DMS 273 (cell line): ENCODE results near the gene KIFBP.
"Not testable (repeated sequence)": the region's sequence is repeated elsewhere in the genome, so short reads cannot be mapped to it uniquely, and the experiment has no call there.

Source experiments
- DNase-seq: peaks from one replicate; lab custom pipeline; 2025; ENCODE audit not compliant: unreplicated experiment; lab: John Stamatoyannopoulos, UW

The KIFBP gene, protein sequence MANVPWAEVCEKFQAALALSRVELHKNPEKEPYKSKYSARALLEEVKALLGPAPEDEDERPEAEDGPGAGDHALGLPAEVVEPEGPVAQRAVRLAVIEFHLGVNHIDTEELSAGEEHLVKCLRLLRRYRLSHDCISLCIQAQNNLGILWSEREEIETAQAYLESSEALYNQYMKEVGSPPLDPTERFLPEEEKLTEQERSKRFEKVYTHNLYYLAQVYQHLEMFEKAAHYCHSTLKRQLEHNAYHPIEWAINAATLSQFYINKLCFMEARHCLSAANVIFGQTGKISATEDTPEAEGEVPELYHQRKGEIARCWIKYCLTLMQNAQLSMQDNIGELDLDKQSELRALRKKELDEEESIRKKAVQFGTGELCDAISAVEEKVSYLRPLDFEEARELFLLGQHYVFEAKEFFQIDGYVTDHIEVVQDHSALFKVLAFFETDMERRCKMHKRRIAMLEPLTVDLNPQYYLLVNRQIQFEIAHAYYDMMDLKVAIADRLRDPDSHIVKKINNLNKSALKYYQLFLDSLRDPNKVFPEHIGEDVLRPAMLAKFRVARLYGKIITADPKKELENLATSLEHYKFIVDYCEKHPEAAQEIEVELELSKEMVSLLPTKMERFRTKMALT

DNA sequence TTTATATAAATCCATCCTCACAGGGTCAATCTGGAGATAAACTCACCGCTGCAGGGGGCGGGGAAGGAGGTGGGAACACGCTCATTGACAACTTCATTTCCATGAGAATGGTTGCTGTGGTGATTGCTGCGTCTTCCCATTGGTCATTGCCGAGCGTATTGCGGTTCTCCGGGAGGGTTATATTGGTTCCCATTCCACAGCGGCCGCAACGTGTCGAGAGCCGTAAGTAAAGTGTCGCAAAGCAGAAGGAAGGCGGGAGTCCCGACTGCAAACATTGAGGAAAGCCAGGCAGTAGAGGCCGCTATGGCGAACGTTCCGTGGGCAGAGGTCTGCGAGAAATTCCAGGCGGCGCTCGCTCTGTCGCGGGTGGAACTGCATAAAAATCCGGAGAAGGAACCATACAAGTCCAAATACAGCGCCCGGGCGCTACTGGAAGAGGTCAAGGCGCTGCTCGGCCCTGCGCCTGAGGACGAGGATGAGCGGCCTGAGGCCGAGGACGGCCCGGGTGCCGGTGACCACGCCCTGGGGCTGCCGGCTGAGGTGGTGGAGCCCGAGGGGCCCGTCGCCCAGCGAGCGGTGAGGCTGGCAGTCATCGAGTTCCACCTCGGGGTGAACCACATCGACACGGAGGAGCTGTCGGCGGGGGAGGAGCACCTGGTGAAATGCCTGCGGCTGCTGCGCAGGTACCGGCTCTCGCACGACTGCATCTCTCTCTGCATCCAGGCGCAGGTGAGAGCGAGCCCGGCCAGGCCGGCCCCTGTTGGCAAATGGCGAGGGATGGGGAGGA, at the start of gene KIFBP:
Gene KIFBP, plus strand, starts transcription at position 274 of the 787 bp plus-strand sequence. Its CDS starts 30 bp downstream, at position 304.
- DNase-seq, result peak; percentile 96

DNA sequence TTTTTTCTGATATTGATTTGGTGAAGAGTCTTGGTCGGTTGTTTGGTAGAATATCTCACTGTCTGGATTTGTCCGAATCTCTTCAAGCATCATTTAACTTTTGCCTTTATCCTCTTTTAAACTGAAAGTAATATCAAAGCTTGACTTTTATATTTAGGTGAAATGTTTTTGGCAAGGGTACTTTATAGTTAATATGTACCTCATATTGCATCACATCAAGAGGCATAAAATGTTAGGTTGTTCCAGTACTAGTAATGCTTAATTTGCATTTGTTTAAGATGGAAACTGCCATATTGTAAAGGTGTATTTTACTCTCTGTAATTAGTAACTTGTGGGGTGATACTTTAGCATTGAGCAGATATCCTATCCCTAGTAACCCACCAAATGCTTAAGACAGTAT, 49.7 kb upstream of the KIFBP start:
- no peak for DNase-seq

DNA sequence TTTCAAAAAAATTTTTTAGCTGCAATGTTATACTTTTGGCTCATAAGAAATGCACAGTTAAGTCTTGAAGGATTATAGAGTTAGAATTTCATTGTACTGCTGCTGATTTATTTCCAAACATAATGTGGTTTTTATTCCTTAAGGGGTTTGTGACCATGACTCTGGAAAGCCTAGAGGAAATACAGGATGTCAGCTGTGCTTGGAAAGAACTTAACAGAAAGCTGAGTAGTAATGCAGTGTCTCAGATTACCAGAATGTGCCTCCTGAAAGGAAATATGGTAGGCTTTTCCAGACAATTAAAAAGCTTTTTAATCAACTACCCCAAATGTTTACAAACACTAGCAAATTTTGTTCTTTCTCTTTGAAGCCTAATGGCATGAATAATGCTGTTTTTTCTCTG, 47.7 kb upstream of the KIFBP start:
- DNase-seq, result not testable (repeated sequence)

DNA sequence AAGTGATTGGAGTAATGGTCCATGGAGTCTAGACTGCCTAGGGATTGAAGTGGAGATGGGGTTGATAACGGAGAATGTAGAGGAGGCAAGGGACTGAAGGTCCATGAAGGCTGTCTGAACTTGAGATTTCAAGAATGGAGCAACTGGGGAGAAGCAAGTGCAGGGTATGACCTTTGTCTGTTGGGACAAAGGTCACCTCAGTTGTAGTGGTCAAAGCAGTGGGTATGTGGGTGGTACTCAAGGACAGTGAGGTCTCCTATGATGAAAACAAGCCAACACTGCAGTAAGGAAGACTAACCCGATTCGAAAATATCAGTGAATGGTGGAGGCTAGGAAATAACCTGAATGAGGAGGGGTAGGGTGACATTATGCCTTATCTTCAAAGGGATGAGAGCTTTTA, 38.0 kb upstream of the KIFBP start:
- DNase-seq, result no peak

DNA sequence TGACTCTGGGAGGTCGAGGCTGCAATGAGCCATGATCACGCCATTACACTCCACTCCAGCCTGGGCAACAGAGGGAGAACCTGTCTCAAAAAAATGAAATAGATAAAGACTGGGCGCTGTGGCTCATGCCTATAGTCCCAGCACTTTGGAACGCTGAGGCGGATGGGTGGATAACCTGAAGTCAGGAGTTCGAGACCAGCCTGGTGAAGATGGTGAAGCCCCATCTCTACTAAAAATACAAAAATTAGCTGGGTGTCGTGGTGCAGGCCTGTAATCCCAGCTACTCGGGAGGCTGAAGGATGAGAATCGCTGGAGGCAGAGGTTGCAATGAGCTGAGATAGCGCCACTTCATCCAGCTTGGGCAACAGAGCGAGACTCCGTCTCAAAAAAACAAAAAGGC, 33.7 kb upstream of the KIFBP start:
- no peak for DNase-seq

DNA sequence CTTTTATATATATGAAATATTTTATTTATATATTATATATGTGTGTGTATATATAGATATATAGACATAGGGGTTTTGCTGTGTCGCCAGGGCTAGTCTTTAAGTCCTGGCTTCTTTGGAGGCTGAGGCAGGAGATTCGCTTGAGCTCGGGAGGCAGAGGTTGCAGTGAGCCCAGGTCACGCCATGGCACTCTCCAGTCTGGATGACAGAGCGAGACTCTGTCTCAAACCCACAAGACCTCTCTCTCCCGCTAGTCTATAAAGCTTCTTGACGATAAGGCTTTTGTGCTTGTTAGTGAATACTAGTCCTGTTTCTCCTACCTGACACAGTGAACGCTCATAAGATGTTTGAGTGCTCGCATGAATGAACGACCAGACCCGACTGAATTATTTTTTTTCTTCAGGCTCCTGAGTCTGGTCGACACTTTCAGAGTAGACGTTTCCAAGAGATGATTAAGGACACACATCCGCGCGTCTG, 33.2 kb upstream of the KIFBP start:
- DNase-seq, result peak; percentile 69

DNA sequence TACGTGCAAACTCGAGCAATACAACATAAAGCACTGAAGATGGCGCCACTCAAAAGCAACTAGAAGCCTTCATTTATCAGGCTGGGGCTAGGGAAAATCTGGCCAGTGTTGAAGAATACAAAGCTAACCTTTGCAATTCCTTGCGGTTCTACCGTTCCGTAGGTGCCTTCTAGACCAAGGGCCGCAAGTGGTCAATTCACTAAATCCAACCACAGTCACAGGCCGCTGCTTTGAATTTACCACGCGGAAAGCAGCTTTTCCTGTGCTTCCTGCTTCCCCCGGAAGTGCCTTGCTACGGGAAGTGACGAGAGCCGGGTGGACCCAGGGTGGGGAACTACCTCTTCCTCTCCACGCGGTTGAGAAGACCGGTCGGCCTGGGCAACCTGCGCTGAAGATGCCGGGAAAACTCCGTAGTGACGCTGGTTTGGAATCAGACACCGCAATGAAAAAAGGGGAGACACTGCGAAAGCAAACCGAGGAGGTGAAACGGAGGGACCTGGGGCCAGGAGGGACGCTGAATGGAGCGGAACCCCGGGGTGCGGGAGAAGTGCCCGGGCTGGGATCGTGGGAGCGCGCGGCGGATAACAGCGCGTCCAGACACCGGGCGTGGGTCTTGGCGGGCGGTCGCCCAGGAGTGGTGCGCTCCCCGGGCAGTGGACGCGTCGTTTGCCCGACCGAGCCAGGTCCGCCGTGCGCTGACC, 32.6 kb upstream of the KIFBP start, which contains the start of gene DDX21:
Gene DDX21, plus strand, starts transcription at position 339 of the 701 bp plus-strand sequence. Its CDS starts 56 bp downstream, at position 395.
- peak; percentile 94 for DNase-seq

DNA sequence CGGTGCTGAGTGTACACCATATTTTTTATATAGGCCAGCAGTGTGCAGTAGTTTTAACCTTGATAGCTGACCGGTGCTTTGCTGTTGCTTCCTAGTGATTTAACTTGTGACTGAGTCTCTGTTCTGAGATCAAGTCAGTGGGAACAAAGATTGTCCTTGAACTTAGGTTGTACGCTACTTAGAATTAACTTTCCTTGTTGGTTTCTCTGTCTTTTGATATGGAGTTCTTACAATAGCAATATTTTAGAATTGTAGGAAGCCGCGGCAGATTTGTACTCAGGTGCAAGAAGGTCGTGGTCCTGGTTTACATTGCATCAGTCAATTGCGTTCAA, 31.4 kb upstream of the KIFBP start:
- DNase-seq, result no peak

DNA sequence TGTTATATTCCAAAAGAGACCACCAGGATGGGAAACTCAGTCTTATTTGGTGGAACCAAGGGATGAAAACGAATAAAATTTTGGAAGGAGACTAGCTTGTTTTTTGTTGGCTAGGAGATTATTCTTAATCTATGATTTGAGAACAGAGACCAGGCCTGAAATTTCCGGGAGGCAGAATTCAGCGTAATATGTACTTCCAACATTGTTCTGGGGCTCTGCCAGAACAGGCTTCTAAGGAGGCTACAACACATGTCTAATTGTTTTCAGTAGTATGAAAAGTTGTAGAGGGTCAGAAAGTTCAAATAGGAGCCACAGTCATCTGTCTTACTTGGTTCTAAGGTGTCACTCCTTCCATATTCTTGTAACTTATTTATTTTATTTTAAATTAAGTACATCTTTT, 30.9 kb upstream of the KIFBP start:
- peak; percentile 54 for DNase-seq

DNA sequence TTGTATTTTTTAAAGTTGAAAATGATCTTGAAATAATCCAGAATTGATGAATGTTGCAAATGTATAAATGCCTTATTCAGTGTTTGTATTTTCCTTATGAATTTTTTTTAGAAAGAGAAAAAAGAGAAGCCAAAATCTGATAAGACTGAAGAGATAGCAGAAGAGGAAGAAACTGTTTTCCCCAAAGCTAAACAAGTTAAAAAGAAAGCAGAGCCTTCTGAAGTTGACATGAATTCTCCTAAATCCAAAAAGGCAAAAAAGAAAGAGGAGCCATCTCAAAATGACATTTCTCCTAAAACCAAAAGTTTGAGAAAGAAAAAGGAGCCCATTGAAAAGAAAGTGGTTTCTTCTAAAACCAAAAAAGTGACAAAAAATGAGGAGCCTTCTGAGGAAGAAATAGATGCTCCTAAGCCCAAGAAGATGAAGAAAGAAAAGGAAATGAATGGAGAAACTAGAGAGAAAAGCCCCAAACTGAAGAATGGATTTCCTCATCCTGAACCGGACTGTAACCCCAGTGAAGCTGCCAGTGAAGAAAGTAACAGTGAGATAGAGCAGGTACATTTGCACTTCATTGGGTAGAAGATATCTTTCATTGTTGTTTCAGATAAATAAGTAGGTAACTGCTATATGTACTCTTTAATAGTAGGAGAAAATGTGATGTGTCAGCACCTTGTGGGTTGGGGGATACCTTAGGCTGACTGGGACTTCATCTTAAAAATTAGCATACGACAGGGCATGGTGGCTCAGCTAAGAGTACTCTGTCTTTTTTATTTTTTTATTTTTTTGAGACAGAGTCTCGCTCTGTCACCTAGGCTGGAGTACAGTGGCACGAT, 28.7 kb upstream of the KIFBP start:
- no peak for DNase-seq

DNA sequence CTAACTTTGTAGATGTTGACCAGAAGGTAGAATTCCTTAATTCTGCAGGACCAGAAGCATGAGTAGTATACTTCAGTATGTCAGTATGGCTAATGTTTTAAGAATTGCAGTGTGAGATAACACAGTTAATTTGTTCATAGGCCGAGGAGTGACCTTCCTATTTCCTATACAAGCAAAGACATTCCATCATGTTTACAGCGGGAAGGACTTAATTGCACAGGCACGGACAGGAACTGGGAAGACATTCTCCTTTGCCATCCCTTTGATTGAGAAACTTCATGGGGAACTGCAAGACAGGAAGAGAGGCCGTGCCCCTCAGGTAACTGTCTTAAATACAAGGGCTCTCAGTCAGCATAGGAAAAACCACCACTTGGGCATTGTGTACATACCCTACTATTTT, 25.5 kb upstream of the KIFBP start:
- no peak for DNase-seq

DNA sequence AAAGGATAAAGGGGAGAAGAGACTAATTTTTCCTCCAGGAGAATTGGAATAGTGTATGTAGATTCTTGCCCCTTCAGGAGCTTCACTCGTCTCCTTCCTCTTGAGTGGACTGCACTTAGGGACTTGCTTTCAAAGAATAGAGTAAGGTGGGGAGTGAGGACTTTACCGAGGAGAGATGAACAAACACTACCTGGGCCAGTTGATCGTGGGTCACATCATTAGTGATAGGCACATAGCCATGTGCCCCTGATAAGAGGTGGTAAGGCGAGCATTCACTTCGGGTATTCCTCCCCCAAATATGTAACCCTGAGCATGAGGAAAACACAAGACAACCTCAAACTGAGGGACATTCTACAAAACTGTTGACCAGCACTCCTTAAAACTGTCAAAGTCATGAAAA, 14.6 kb upstream of the KIFBP start:
- no peak for DNase-seq

DNA sequence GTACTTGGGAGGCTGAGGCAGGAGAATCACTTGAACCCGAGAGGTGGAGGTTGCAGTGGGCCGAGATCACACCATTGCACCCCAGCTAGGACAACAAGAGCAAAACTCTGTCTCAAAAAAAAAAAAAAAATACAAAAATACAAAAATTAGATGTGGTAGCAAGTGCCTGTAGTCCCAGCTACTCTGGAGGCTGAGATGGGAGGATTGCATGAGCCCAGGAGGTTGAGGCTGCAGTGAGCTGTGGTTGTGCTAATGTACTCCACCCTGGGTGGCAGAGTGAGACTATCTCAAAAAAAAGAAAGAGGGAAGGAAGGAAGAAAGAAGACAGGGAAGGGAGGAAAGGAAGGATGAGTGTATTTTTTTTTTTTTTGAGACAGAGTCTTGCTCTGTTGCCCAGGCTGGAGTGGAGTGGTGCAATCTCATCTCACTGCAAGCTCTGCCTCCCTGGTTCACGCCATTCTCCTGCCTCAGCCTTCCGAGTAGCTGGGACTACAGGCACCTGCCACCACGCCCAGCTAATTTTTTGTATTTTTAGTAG, 12.6 kb upstream of the KIFBP start:
- not testable (repeated sequence) for DNase-seq

DNA sequence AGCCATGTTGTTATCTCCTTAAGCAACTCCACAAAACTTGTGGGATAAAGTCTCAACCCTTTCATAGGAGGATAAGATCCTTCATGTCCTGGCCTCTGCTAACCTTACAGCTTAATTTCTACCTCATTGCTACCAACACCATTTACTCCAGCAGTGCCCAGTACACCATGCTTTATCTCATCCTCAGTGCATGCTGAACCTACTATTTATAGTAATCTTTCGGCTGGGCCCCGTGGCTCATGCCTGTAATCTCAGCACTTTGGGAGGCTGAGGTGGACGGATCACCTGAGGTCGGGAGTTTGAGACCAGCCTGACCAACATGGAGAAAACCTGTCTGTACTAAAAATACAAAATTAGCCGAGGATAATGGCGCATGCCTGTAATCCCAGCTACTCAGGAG, 8.9 kb upstream of the KIFBP start:
- not testable (repeated sequence) for DNase-seq

DNA sequence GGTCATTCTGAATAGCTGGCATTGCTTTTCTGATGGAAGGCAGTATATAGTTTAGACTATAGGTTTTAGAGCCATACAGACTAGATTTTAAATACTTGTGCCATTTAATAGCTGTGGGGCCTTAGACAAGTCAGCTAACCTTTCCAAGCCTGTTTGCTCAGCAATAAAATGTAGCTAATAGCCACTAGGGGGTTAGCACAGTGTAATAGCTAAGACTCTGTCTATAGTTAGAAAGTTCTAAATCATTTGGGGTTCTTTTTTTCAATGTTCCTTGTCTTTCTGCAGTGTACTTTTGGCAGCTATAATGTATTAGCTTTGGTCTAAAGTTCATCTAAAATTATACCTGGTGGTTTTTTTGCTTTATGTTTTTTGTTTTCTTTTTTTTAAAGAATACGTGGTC, 7.5 kb upstream of the KIFBP start:
- peak; percentile 15 for DNase-seq

DNA sequence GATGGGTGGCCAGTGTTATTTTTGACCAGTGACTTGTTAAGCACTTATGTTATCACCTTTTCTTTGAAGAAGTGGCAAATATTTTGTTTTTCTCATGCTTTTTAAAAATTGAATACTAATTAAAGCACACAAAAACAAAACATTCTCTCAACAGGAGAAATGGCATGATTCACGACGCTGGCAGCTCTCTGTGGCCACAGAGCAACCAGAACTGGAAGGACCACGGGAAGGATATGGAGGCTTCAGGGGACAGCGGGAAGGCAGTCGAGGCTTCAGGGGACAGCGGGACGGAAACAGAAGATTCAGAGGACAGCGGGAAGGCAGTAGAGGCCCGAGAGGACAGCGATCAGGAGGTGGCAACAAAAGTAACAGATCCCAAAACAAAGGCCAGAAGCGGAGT, 6.2 kb upstream of the KIFBP start:
- no peak for DNase-seq

DNA sequence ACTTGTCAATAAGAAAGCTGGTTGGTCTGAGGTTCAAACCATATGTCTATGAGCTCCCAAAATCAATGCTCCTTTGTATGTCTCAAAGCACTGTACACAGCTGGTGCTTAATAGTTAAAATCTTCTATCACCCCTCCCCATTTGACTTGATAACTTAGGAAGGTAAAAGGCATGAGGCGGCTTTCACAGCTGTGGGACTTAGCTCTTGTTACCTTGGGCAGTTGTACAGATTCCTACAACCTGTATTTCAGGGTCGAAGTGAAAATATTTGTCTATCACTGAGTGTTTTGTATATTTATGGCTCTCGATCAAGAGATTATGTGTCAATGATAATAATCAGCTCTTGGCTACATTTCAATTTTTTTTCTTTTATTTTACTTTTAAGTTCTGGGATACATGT, 992 bp upstream of the KIFBP start:
- peak; percentile 27 for DNase-seq

DNA sequence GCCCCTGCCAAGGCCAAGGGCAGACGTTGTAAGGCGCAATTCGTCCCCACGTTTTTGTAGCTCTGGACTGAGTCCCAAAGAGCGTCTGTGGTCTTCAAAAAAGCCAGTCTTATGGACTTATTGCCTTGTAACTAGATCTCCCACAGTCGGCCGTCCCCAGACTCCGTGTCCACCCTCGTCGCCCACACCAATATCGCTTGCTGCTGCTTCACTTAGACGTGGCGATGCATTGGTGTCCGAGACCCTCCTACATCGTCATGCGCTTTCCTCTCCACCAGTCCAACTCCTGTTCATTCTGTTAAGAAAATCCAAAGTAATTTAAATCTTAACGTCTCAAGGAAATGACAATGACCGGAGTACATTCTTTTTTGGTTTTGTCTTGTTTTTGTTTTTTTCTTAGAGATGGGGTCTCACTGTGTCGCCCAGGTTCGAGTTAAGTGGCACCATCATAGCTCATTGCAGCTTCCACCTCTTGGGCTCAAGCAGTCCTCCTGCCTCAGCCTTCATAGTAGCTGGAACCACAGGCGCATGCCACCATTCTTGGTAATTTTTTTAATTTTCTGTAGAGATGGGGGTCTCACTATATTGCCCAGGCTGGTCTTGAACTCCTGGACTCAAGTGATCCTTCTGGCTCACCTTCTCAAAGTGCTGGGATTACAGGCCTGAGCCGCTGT, 851 bp downstream of the KIFBP start:
- no peak for DNase-seq

DNA sequence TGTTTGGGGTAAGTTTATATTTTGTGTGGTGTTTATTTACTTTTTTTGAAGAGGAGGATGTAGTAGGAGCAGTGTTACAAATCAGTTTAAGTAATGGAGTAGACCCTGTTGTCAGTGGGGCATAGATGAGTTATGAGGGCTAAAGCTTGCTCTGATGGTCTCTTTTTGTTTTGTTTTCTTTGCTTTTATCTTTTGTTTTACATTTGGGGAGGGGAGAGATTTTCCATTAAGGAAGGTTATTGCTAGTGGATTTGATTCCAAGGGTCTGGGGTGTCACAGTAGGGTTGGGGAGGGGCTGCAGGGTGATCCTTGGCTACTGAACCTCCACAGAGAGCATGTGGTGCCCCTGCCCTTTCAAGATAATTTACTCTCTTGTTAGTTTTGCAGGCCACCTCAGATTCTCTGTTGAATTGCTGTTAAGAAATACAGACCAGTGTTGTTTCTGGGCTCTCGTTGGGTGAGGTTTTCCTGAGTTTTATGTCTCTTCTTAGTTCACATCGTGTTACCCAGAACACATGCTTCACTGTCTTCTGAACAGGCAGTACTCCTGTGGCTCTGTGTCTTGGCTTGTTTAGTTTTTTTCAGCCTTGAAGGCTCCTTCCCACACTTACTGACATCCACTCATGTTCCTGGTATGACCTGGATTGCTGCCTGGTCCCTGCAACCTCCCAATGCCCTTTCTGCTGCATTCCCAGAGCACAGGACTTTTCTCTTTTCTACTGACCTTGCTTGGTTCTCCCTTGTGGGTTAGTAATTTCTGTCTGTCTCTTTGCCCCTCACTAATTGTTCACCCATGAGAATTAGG, 4.2 kb downstream of the KIFBP start:
- no peak for DNase-seq
